Coronary artery (tissue), 2 donors: ENCODE data around the gene VEGFC.

Experiments
- DNase-seq: peaks from one replicate; pipeline ENCODE4 v3.0.0-alpha.2; 2017; ENCODE audit warnings: low spot score
- H3K27ac ChIP-seq, 2 donors: fragments of 200-600 bp; sonication (generic); one replicate each; pipeline ENCODE4 v1.5.1; 2016 to 2019
- H3K4me3 ChIP-seq: fragments of 200-600 bp; sonication (generic); 2 replicates; pipeline ENCODE4 v1.5.1; 2016; ENCODE audit warnings: mild to moderate bottlenecking, moderate library complexity
- CTCF ChIP-seq: fragments of 200-600 bp; sonication (generic); IDR thresholded peaks from one replicate; pipeline ENCODE4 v1.5.1; 2019; ENCODE audit warnings: antibody characterized with exemption

The VEGFC gene

DNA sequence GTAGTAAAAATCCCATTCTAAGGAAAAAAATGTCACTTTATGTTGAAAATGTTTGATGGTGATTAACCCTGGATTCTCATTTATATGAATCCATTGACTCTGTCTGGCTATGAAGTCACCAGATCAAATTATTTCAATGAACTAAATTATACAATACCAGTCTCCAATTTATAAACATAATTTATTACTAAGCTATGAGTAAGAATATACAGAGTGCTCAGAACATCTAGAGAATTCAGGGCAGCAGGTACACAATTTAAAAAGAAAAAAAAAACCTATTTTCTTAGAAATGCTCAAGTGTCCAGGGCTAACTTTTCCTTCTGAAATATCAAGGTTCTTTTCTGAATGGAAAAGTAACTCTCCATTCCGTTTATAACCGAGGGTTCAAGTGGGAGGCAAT, 48.6 kb downstream of the VEGFC start:
- no peak for TF ChIP-seq CTCF
- H3K4me3 ChIP-seq = no peak overlapping the region
- no peak overlapping the region for H3K27ac ChIP-seq
- no peak for DNase-seq

DNA sequence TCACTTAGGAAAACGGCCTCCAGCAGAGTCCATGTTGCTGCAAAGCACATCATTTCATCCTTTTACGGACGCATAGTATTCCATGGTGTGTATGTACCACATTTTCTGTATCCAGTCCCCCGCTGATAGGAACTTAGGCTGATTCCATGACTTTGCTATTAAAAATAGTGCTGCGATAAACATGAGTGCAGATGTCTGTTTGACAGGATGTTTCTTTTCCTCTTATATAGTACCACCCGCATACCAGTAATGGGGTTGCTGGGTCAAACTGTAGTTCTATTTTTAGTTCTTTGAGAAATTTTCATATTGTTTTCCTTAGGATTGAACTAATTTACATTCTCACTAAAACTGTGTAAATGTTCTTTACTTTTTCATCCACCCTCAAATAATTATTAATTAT, 50.5 kb downstream of the VEGFC start:
- no peak for DNase-seq
- Histone ChIP-seq H3K4me3 (no peak overlapping the region), H3K27ac (no peak overlapping the region)
- no peak for TF ChIP-seq CTCF

DNA sequence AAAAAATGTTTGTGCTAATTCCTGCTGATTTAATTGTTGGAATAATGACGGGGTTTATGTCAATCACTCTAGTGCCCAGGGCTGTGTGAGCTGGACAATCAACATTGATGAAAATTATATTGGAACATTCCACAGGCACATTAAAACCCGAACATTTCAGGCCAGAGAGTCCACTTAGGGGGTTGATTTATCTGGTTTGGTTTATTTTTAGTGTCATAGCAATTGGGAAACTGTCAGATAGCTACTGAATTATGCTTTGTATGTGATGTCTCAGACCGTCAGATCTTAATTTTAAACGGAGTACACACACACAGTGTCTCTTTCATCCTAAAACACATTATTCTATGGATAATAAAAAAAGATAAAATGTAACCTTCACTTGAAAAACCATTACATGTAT, 51.5 kb downstream of the VEGFC start:
- Histone ChIP-seq H3K27ac (no peak overlapping the region), H3K4me3 (no peak overlapping the region)
- no peak for DNase-seq
- TF ChIP-seq CTCF = no peak

DNA sequence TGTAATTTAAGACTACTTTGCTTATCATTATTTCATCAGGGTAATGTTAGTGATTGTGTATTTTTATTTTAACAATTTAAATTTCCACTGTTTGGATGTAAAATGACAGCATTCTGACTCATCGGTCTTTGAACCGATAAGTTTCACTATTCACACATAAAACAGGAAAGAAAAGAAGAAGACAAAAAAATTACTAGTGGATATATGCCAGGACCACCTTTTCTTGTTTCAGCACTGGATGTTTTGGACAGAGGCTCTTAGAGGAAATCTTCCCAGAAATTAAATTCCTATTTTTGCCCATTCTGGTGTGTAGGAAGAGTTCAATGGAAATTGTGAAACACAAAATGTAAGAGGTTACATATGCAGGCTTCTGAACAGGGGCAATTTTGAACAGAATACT, 57.4 kb downstream of the VEGFC start:
- Histone ChIP-seq H3K27ac (no peak overlapping the region), H3K4me3 (no peak overlapping the region)
- no peak for DNase-seq
- no peak for TF ChIP-seq CTCF

DNA sequence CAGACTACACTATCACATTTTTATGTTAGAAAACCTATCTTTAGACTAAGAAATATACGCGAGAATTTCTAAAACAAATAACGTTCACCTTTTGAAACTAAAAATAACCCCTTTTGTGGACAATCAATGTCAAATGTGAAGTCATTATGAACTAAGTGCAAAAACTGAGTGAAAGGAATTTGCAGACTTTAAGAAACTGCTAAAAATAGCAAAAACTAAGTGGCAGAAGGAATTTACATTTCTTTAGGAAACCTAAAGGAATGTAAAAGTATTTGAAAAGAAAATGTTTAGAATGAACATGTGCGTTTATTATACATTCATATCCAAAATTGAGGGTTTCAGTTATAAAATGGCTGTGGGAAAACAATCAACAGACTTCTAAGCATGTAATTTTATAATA, 58.3 kb downstream of the VEGFC start:
- TF ChIP-seq CTCF = no peak
- Histone ChIP-seq H3K4me3 (no peak overlapping the region), H3K27ac (no peak overlapping the region)
- DNase-seq = no peak

DNA sequence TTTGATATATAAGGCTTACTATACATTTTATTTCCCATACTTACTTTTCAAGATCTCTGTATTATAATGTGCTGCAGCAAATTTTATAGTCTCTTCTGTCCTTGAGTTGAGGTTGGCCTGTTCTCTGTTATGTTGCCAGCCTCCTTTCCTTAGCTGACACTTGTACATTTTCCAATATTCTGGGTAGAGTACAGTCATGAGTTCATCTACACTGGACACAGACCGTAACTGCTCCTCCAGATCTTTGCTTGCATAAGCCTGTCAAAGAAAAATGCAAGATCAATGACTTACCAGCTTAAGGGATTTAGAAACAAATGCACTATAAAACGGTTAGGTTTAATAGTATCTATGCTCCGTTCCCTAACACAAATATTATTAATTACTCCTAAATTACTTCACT, 63.2 kb downstream of the VEGFC start:
- no peak for TF ChIP-seq CTCF
- H3K4me3 ChIP-seq = no peak overlapping the region
- no peak for DNase-seq
- H3K27ac ChIP-seq = no peak overlapping the region

GRCh38 chr4:176726803-176727202, 65.9 kb downstream of the VEGFC start:
- no peak for DNase-seq
- Histone ChIP-seq H3K27ac (no peak overlapping the region), H3K4me3 (peak overlapping the region; percentile 40)
- TF ChIP-seq CTCF = no peak
